OCI-LY7 (cell line): Measurements from ENCODE around the gene EYS. TPM values are rescaled to one million over a fixed set of nuclear protein-coding genes. Genes with fewer than 3 reads are reported as not detected.
"Not testable (repeated sequence)": the region's sequence is repeated elsewhere in the genome, so short reads cannot be mapped to it uniquely, and the experiment has no call there.

Source experiments
- BruUV-seq: library from RNA; stranded (reverse); fragments of 400-500 nt; replicated peaks from 2 replicates; lab custom pipeline; 2021; lab: Mats Ljungman, UMichigan
- CTCF ChIA-PET: fragments of 300-600 bp; sonication (Branson Sonifier 250); formaldehyde crosslinking; loops from one replicate; lab custom pipeline; 2022; ENCODE audit warnings: antibody characterized with exemption; ENCODE audit not compliant: unreplicated experiment; lab: Charles Lee
- POLR2A ChIA-PET: fragments of 300-600 bp; sonication (Branson Sonifier 250); formaldehyde crosslinking; loops from one replicate; lab custom pipeline; 2022; ENCODE audit warnings: antibody characterized with exemption; lab: Charles Lee
- DNase-seq: peaks from one replicate; pipeline ENCODE4 v3.0.0-alpha.2; 2015; ENCODE audit warnings: low spot score
- H2AFZ ChIP-seq: fragments of 200-600 bp; sonication (generic), shearing (Covaris generic); 2 replicates; pipeline ENCODE4 v1.6.1; 2014; ENCODE audit warnings: mild to moderate bottlenecking, antibody characterized with exemption, low read length, moderate library complexity
- H3K27ac ChIP-seq: fragments of 200-600 bp; sonication (generic); 2 replicates; pipeline ENCODE4 v1.5.1; 2014; ENCODE audit warnings: mixed run types, low read depth, mild to moderate bottlenecking, moderate library complexity, low read length, inconsistent platforms; ENCODE audit not compliant: poor library complexity, severe bottlenecking
- H3K36me3 ChIP-seq: fragments of 200-600 bp; sonication (generic); 2 replicates; pipeline ENCODE4 v1.6.1; 2014; ENCODE audit warnings: mild to moderate bottlenecking, antibody characterized with exemption, low read length, moderate library complexity, mixed read lengths; ENCODE audit not compliant: insufficient read depth
- H3K4me1 ChIP-seq: fragments of 200-600 bp; sonication (generic); 2 replicates; pipeline ENCODE4 v1.5.1; 2014; ENCODE audit warnings: mild to moderate bottlenecking, low read length; ENCODE audit not compliant: insufficient read depth, poor library complexity, severe bottlenecking
- H3K4me2 ChIP-seq: fragments of 200-600 bp; sonication (generic); 2 replicates; pipeline ENCODE4 v1.6.1; 2014; ENCODE audit warnings: mild to moderate bottlenecking, low read length
- H3K4me3 ChIP-seq: fragments of 200-600 bp; sonication (generic); 2 replicates; pipeline ENCODE4 v1.5.1; 2014; ENCODE audit warnings: mild to moderate bottlenecking, low read depth, low read length; ENCODE audit not compliant: poor library complexity, severe bottlenecking
- H3K79me2 ChIP-seq: fragments of 200-600 bp; sonication (generic); 2 replicates; pipeline ENCODE4 v1.6.1; 2016; ENCODE audit warnings: low read depth, mild to moderate bottlenecking, low read length, moderate library complexity, mixed read lengths; ENCODE audit not compliant: insufficient read depth
- H3K9me2 ChIP-seq: fragments of 200-600 bp; sonication (generic); 2 replicates; pipeline ENCODE4 v1.6.1; 2016; ENCODE audit warnings: mild to moderate bottlenecking, low read length, mixed read lengths; ENCODE audit not compliant: insufficient read depth
- H3K9me3 ChIP-seq: fragments of 200-600 bp; sonication (generic); 2 replicates; pipeline ENCODE4 v1.6.1; 2014; ENCODE audit warnings: mild to moderate bottlenecking, mixed run types, low read length, mixed read lengths
- H4K20me1 ChIP-seq: fragments of 200-600 bp; sonication (generic); 2 replicates; pipeline ENCODE4 v1.6.1; 2014; ENCODE audit warnings: mild to moderate bottlenecking, antibody characterized with exemption, low read length, moderate library complexity, mixed read lengths; ENCODE audit not compliant: insufficient read depth
- EZH2phosphoT487 ChIP-seq: fragments of 200-600 bp; sonication (generic); IDR thresholded peaks from 2 replicates; pipeline ENCODE4 v1.6.1; 2018; ENCODE audit warnings: low read depth, borderline replicate concordance, mild to moderate bottlenecking, mixed run types, antibody characterized with exemption, low read length, moderate library complexity, mixed read lengths
- intact Hi-C: fragments of 100-400 bp; cut with micrococcal nuclease; formaldehyde crosslinking; loops from one replicate; pipeline ENCODE4 v1.10.0; 2022; ENCODE audit not compliant: unreplicated experiment
- total RNA-seq, 2 experiments: library from RNA; depleted of rRNA in 1 of 2; stranded (reverse); fragments of >200 nt in 1 of 2; shearing (Covaris generic) in 1 of 2; gene quantifications; 2 replicates each; pipeline ENCODE4 v1.2.3, GENCODE V29; 2014 to 2022
- TF ChIP-seq, protein P1 (sequence below): fragments of 200-600 bp; sonication (generic); conservative IDR thresholded peaks from 2 replicates; pipeline ENCODE4 v1.5.1; 2014; ENCODE audit warnings: mild to moderate bottlenecking, antibody characterized with exemption, low read length, moderate library complexity, mixed read lengths

The EYS gene
- total RNA-seq, 2 experiments from 2014 or later = not detected

DNA sequence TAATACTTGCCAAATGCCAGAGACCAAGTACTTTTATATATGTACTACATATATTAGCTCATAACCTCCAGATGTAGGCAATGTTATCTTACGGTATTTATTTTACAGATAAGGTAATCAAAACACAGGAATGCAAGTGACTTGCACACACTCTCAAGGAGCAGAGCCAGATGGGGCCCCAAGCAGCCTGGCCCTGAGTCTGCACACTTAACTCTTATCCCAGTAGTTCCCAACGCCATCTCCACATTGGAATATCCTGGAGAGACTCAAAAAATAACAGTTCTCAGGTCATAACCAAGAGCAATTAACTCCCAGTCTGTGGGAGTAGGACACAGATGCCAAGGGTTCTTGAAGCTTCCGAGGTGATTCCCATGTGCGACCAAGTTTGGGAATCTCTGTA, 1672.7 kb downstream of the EYS start:
- CTCF ChIA-PET = no interaction called here
- Histone ChIP-seq H3K36me3 (no peaks in the 10 kb centered on the region), H3K4me1 (no peaks in the 10 kb centered on the region), H3K9me2 (no peaks in the 10 kb centered on the region), H4K20me1 (no peaks in the 10 kb centered on the region), H3K9me3 (no peaks in the 10 kb centered on the region), H2AFZ (no peak overlapping the region), H3K4me2 (no peak overlapping the region), H3K4me3 (no peak overlapping the region), H3K27ac (no peak overlapping the region), H3K79me2 (no peaks in the 10 kb centered on the region)
- intact Hi-C loops = no loop called here
- no TSS peak for BruUV-seq
- TF ChIP-seq, protein P1, sequence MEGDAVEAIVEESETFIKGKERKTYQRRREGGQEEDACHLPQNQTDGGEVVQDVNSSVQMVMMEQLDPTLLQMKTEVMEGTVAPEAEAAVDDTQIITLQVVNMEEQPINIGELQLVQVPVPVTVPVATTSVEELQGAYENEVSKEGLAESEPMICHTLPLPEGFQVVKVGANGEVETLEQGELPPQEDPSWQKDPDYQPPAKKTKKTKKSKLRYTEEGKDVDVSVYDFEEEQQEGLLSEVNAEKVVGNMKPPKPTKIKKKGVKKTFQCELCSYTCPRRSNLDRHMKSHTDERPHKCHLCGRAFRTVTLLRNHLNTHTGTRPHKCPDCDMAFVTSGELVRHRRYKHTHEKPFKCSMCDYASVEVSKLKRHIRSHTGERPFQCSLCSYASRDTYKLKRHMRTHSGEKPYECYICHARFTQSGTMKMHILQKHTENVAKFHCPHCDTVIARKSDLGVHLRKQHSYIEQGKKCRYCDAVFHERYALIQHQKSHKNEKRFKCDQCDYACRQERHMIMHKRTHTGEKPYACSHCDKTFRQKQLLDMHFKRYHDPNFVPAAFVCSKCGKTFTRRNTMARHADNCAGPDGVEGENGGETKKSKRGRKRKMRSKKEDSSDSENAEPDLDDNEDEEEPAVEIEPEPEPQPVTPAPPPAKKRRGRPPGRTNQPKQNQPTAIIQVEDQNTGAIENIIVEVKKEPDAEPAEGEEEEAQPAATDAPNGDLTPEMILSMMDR = no peak
- no peak for TF ChIP-seq EZH2phosphoT487
- POLR2A ChIA-PET = interaction anchor here (0.5 kb wide), 1 partner anchor 134 kb away, joined by 3 read pairs; no protein-coding TSS in a partner anchor
- no peak for DNase-seq

- H3K27ac ChIP-seq, H3K9me2 ChIP-seq, POLR2A ChIA-PET, H3K4me1 ChIP-seq, H3K9me3 ChIP-seq, DNase-seq, intact Hi-C loops, H3K36me3 ChIP-seq, H2AFZ ChIP-seq, BruUV-seq, CTCF ChIA-PET, H3K79me2 ChIP-seq, H4K20me1 ChIP-seq, H3K4me2 ChIP-seq, H3K4me3 ChIP-seq: not testable (repeated sequence)
These were observed 1675.9 kb downstream of the EYS start for GRCh38 chr6:64030950-64031618.

DNA sequence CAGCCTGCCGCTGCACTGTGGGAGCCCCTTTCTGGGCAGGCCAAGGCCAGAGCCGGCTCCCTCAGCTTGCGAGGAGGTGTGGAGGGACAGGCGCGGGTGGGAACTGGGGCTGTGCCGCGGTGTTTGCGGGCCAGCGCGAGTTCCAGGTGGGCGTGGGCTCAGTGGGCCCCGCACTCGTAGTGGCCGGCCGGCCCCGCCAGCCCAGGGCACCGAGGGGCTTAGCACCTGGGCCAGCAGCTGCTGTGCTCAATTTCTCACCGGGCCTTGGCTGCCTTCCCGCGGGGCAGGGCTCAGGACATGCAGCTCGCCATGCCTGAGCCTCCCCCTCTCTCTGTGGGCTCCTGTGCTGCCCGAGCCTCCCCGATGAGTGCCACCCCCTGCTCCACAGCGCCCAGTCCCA, 1683.3 kb downstream of the EYS start:
- TF ChIP-seq, protein P1 = no peak
- no peak for TF ChIP-seq EZH2phosphoT487
- Histone ChIP-seq H3K4me3 (no peak overlapping the region), H4K20me1 (no peaks in the 10 kb centered on the region), H3K9me2 (no peaks in the 10 kb centered on the region), H3K4me1 (no peaks in the 10 kb centered on the region), H3K27ac (no peak overlapping the region), H3K4me2 (no peak overlapping the region), H3K36me3 (no peaks in the 10 kb centered on the region), H3K9me3 (no peaks in the 10 kb centered on the region), H3K79me2 (no peaks in the 10 kb centered on the region), H2AFZ (no peak overlapping the region)
- intact Hi-C loops = no loop called here
- CTCF ChIA-PET = no interaction called here
- no TSS peak for BruUV-seq
- no peak for DNase-seq
- POLR2A ChIA-PET = interaction anchor here (0.6 kb wide), 1 partner anchor 807 kb away, joined by 3 read pairs; no protein-coding TSS in a partner anchor
